ENCODE data around the gene ACBD4.

- TF ChIP-seq POLR2A (IDR thresholded peaks at IDR 0.05) = no peak
- TF ChIP-seq CTCF (IDR thresholded peaks at IDR 0.05) = no peak
These were observed 34.0 kb upstream of the ACBD4 start for GRCh38 chr17:45101546-45101882.
